ENCODE data around the gene SZT2. TPM values are rescaled to one million over a fixed set of nuclear protein-coding genes. Genes with fewer than 3 reads are reported as not detected.

The SZT2 gene
- total RNA-seq, 1 donor from 2014 or later = 33.6 TPM

DNA sequence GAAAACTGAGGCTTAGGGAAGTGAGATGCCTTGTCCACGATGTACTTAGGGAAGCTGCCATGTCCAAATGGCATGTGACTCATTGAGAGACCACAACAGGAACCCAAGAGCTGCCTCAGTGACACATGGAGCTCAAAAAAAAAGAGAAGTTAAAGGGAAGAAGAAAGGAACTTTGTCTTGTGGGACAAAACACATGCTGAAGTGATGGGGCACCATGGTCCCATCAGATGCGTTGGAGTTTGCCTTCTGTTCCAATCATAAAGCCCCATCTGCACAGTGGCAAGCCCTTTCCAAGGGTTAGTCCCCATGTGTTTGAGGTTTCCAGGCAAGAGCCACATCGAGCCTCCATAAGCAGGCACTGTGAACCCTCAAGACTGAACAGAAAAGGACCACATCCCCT is 8.1 kb upstream of the SZT2 start:
- H3K27ac Mint-ChIP-seq (ENCODE audit: unreplicated experiment) = peak overlapping the region; percentile 18
- no peaks in the 10 kb centered on the region for H3K4me1 Mint-ChIP-seq (ENCODE audit: low read depth)
- TF ChIP-seq, protein P1, sequence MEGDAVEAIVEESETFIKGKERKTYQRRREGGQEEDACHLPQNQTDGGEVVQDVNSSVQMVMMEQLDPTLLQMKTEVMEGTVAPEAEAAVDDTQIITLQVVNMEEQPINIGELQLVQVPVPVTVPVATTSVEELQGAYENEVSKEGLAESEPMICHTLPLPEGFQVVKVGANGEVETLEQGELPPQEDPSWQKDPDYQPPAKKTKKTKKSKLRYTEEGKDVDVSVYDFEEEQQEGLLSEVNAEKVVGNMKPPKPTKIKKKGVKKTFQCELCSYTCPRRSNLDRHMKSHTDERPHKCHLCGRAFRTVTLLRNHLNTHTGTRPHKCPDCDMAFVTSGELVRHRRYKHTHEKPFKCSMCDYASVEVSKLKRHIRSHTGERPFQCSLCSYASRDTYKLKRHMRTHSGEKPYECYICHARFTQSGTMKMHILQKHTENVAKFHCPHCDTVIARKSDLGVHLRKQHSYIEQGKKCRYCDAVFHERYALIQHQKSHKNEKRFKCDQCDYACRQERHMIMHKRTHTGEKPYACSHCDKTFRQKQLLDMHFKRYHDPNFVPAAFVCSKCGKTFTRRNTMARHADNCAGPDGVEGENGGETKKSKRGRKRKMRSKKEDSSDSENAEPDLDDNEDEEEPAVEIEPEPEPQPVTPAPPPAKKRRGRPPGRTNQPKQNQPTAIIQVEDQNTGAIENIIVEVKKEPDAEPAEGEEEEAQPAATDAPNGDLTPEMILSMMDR (IDR thresholded peaks at IDR 0.05) = no peak
- H3K4me3 Mint-ChIP-seq (ENCODE audit: unreplicated experiment) = no peak overlapping the region
- DNase-seq (ENCODE audit: low spot score) = no peak
- H3K9me3 Mint-ChIP-seq (ENCODE audit: low read depth) = no peaks in the 10 kb centered on the region
- H3K36me3 Mint-ChIP-seq (ENCODE audit: low read depth) = peaks cover 28% of the 10 kb centered on the region
- H3K27me3 Mint-ChIP-seq (ENCODE audit: low read depth) = no peaks in the 10 kb centered on the region

DNA sequence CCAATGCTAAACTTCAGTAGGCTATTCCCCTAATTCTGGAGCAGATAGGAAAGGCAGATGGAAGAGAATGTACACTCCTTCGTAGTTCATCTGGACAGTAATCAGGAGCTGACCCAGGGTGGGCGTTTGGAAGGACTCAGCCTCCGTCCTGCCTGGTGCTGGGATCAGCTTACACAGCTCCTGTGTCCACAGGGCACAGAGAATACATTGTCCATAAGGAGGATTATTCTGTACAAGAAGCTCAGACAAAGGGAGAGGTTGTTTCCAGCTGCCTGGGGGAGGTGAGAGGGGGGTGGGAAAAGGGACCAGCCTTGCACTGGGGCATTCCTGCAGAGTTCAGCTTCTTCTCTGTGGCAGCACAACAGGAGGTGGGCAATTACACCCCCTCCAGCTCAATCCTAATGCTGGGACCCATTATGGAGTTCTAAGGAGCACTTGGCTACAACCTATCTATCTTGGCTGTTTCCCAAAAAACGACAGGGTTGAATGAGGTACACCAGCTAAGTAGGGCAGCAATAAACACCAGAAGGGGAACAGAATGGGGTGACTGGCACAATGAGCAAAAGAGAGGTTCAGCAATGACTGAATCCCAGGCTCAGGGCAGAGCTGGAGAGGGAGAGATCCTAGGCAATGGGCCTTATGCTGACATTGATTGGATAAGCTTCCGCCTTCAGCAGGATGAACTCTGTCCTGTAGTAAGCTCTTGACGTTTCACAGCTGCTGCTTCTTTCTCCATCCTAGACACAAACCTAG is 7.5 kb upstream of the SZT2 start:
- H3K27me3 Mint-ChIP-seq (ENCODE audit: low read depth) = no peaks in the 10 kb centered on the region
- H3K36me3 Mint-ChIP-seq (ENCODE audit: low read depth) = peaks cover 33% of the 10 kb centered on the region
- H3K27ac Mint-ChIP-seq (ENCODE audit: unreplicated experiment) = peak overlapping the region; percentile 18
- TF ChIP-seq, protein P1 (IDR thresholded peaks at IDR 0.05) = no peak
- DNase-seq (ENCODE audit: low spot score) = no peak
- H3K4me1 Mint-ChIP-seq (ENCODE audit: low read depth) = no peaks in the 10 kb centered on the region
- no peak overlapping the region for H3K4me3 Mint-ChIP-seq (ENCODE audit: unreplicated experiment)
- H3K9me3 Mint-ChIP-seq (ENCODE audit: low read depth) = no peaks in the 10 kb centered on the region

DNA sequence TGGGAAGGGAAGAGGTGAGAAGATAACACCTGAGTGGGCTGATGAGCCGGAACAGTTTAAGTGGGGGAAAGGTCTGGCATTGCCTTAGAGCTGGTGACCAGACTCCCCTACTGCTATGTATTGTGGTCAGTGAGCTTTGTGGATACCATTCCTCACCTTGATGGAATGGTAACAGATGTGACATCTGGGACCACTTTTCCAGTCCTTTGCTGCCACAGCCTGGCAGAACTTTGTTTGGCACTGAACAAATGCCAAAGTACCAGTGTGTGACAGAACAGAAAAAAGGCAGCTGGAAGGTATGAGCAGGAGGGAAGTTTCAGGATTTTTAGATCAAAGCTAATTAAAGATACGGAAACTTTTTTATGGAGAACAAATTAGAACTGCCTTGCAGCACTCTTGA is 6.2 kb upstream of the SZT2 start:
- Mint-ChIP-seq H3K4me1 (ENCODE audit: low read depth) (peaks cover 11% of the 10 kb centered on the region), H3K36me3 (ENCODE audit: low read depth) (peaks cover 33% of the 10 kb centered on the region), H3K9me3 (ENCODE audit: low read depth) (no peaks in the 10 kb centered on the region), H3K27me3 (ENCODE audit: low read depth) (no peaks in the 10 kb centered on the region), H3K4me3 (ENCODE audit: unreplicated experiment) (no peak overlapping the region), H3K27ac (ENCODE audit: unreplicated experiment) (no peak overlapping the region)
- TF ChIP-seq, protein P1 (IDR thresholded peaks at IDR 0.05) = peak; percentile 54
- DNase-seq (ENCODE audit: low spot score) = no peak

DNA sequence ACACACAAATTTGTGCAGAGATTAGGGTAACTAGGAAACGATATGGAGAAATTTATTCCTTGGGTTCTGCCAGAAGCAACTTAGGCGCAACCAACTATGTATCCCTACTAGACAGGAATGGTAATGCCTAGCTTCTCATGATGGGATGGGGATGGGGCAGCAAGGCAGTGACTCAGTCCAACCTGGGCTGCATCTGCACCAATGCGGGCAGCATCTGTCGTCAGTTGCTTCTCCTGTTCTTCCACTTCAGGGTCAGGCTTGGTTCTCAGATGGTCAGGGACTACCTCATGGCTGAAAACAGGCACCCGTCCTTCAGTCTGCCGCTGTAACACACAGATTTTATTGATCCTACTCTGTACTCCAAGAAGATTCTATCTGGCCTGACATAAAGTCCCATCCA is 3.0 kb upstream of the SZT2 start:
- H3K27ac Mint-ChIP-seq (ENCODE audit: unreplicated experiment) = no peak overlapping the region
- no peaks in the 10 kb centered on the region for H3K9me3 Mint-ChIP-seq (ENCODE audit: low read depth)
- TF ChIP-seq, protein P1 (IDR thresholded peaks at IDR 0.05) = no peak
- H3K4me1 Mint-ChIP-seq (ENCODE audit: low read depth) = peaks cover 37% of the 10 kb centered on the region
- DNase-seq (ENCODE audit: low spot score) = no peak
- H3K36me3 Mint-ChIP-seq (ENCODE audit: low read depth) = peaks cover 33% of the 10 kb centered on the region
- no peak overlapping the region for H3K4me3 Mint-ChIP-seq (ENCODE audit: unreplicated experiment)
- no peaks in the 10 kb centered on the region for H3K27me3 Mint-ChIP-seq (ENCODE audit: low read depth)

DNA sequence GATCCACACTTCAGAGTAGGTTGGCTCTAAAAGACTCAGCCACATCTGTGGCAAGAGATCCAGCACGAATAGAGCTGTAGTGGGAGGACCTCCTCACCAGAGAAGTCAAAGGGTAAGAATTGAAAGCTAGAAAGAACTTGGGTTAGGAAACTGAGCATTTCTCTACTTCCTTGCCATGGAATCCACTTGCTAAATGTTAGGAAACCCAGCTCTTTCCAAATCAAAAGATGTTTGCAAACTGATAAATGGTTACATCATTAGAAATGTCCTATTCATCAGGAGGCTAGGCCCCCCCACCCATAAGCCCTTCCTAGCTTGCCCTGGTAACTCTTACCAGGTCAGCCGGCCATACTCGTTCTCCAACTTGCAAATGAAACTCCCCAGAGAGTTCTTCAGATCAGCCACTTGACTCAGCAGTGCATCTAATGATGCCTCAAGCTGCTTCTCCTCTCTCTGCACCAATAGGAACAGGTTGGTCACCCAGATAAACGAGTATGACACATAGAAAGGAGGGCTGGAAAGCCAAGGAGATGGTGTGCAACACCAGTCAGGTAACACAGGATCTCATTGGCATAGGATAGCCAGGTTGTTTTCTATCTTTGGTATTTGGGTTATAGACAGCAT is 1.6 kb upstream of the SZT2 start:
- TF ChIP-seq, protein P1 (IDR thresholded peaks at IDR 0.05) = no peak
- Mint-ChIP-seq H3K27ac (ENCODE audit: unreplicated experiment) (peak overlapping the region; percentile 100), H3K27me3 (ENCODE audit: low read depth) (no peaks in the 10 kb centered on the region), H3K36me3 (ENCODE audit: low read depth) (peaks cover 29% of the 10 kb centered on the region), H3K9me3 (ENCODE audit: low read depth) (no peaks in the 10 kb centered on the region), H3K4me3 (ENCODE audit: unreplicated experiment) (peak overlapping the region; percentile 100), H3K4me1 (ENCODE audit: low read depth) (peaks cover 37% of the 10 kb centered on the region)
- no peak for DNase-seq (ENCODE audit: low spot score)

Data from chondrocyte (in vitro differentiated cells).